Epithelial cell of proximal tubule (primary cell): ENCODE data around the gene POLR1C. TPM values are rescaled to one million over a fixed set of nuclear protein-coding genes. Genes with fewer than 3 reads are reported as not detected.
"Not testable (repeated sequence)": the region's sequence is repeated elsewhere in the genome, so short reads cannot be mapped to it uniquely, and the experiment has no call there.

Experiments
- DNase-seq: peaks from one replicate; pipeline ENCODE4 v3.0.0-alpha.2; 2011; ENCODE audit warnings: low read depth
- H3K4me3 ChIP-seq: 2 replicates; pipeline ENCODE4 v1.5.1; 2011; ENCODE audit warnings: low read depth, mild to moderate bottlenecking, low read length
- total RNA-seq: library from RNA; depleted of rRNA; stranded (reverse); fragments of >200 nt; gene quantifications from 2 replicates; pipeline ENCODE4 v1.2.3, GENCODE V29; 2015
- TF ChIP-seq, protein P1 (sequence below): conservative IDR thresholded peaks from 2 replicates; pipeline ENCODE4 v1.5.1; 2012; ENCODE audit warnings: low read depth, mild to moderate bottlenecking, low read length

POLR1C gene
- total RNA-seq, 1 donor from 2014 or later: 37.6 TPM

DNA sequence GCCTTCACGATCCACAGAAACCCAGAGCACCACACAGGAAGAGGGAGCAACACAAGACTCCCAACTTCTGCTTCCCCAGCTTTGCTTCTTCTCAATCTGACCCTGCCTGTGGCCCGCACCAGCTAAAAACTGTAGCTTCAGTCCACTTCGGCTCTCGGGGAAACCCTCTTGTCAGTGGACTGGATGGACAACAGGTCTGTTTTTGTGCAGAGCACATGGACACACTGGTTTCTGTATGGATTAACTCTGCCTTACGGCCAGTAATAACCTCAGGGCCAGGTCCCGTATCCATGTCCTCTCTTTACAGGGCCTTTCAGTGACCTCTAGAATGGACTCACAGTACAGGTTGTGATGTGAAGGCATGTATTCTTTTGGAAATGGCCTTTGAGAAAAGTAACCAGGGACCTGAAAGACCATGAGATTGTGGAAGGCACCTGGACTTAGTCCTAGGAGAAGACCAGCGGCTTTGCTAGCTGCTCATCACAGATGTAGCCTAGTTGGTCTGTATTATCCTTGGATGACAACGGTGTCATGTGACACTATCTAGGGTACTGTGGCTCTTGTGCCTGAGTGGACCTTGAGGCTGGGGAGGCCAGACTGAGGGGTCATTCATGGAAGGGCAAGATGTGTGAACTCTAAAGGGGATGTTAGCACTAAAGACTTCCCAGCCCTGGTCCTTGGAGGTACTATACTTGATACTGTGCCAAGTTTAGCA, 5.8 kb downstream of the POLR1C start:
- TF ChIP-seq, protein P1, sequence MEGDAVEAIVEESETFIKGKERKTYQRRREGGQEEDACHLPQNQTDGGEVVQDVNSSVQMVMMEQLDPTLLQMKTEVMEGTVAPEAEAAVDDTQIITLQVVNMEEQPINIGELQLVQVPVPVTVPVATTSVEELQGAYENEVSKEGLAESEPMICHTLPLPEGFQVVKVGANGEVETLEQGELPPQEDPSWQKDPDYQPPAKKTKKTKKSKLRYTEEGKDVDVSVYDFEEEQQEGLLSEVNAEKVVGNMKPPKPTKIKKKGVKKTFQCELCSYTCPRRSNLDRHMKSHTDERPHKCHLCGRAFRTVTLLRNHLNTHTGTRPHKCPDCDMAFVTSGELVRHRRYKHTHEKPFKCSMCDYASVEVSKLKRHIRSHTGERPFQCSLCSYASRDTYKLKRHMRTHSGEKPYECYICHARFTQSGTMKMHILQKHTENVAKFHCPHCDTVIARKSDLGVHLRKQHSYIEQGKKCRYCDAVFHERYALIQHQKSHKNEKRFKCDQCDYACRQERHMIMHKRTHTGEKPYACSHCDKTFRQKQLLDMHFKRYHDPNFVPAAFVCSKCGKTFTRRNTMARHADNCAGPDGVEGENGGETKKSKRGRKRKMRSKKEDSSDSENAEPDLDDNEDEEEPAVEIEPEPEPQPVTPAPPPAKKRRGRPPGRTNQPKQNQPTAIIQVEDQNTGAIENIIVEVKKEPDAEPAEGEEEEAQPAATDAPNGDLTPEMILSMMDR: no peak
- no peak overlapping the region for H3K4me3 ChIP-seq
- no peak for DNase-seq

- DNase-seq: no peak
- TF ChIP-seq, protein P1: no peak
- H3K4me3 ChIP-seq: no peak overlapping the region
Measured at GRCh38 chr6:43523284-43523683, 6.4 kb downstream of the POLR1C start.

DNA sequence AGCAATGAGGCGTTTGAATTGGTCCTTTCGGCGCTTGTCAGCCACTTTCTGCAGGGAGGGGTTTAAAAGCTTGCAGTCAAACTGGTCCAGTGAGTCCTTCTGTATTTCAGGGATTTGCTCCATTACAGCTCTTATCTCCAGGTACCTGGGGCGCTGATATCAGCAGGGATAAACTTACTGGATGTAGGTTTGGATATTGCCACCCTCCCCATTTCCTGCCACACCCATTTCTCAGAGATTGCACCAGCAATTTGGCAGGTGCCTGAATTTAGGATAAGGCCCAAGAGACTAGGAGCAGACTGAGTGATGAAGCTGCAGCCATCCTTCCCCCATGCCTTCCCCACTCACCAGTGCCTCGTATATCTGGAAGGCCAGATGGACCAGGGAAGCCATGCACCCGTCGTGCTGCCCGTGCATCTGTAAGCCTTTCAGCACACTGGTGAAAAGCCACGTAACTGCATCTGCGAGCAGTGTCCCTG, 7.6 kb downstream of the POLR1C start:
- TF ChIP-seq, protein P1: no peak
- no peak overlapping the region for H3K4me3 ChIP-seq
- DNase-seq: no peak

GRCh38 chr6:43532201-43532600, 15.3 kb downstream of the POLR1C start:
- no peak for DNase-seq
- no peak overlapping the region for H3K4me3 ChIP-seq
- TF ChIP-seq, protein P1: no peak

DNA sequence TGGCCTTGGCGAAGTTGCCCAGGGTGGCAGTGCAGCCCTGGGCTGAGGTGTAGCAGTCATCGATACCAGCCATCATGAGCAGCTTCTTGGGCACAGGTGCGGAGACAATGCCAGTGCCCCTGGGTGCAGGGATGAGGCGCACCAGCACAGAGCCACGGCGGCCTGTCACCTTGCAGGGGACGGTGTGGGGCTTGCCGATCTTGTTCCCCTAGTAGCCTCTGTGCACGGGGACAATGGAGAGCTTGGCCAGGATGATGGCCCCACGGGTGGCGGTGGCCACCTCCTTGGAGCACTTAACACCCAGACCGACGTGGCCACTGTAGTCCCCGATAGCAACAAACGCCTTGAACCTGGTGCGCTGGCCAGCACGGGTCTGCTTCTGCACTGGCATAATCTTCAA, 22.1 kb downstream of the POLR1C start:
- DNase-seq, H3K4me3 ChIP-seq: not testable (repeated sequence)

GRCh38 chr6:43539409-43539808, 22.5 kb downstream of the POLR1C start:
- H3K4me3 ChIP-seq, DNase-seq: not testable (repeated sequence)

GRCh38 chr6:43540507-43540906, 23.6 kb downstream of the POLR1C start:
- no peak overlapping the region for H3K4me3 ChIP-seq
- DNase-seq: no peak
- TF ChIP-seq, protein P1: no peak

GRCh38 chr6:43541774-43542471, 25.0 kb downstream of the POLR1C start:
- DNase-seq: no peak
- TF ChIP-seq, protein P1: no peak
- no peak overlapping the region for H3K4me3 ChIP-seq
